BJ (cell line): ENCODE measurements around the gene ALOX12B. TPM values are rescaled to one million over a fixed set of nuclear protein-coding genes. Genes with fewer than 3 reads are reported as not detected.

Experiments used
- CTCF ChIA-PET: fragments of 350-600 bp; formaldehyde crosslinking; extraction: SDS; loops from one replicate; lab custom pipeline; 2021; ENCODE audit warnings: antibody characterized with exemption, inconsistent platforms; lab: Yijun Ruan, JAX
- POLR2A ChIA-PET: fragments of 300-600 bp; sonication (Branson Sonifier 250); formaldehyde crosslinking; extraction: SDS; loops from one replicate; lab custom pipeline; 2021; ENCODE audit warnings: antibody characterized with exemption; lab: Charles Lee
- DNase-seq: peaks from one replicate; pipeline ENCODE4 v3.0.0-alpha.2; 2011; ENCODE audit warnings: low read depth
- H3K27me3 ChIP-seq: 2 replicates; pipeline ENCODE4 v1.6.0; 2011; ENCODE audit warnings: low read length; ENCODE audit not compliant: control insufficient read depth, insufficient read depth
- H3K36me3 ChIP-seq: 2 replicates; pipeline ENCODE4 v1.5.1; 2011; ENCODE audit warnings: low read length; ENCODE audit not compliant: control insufficient read depth, insufficient read depth
- H3K4me3 ChIP-seq: 2 replicates; pipeline ENCODE4 v1.5.1; 2011; ENCODE audit warnings: low read depth, mild to moderate bottlenecking, control low read depth, low read length
- CTCF ChIP-seq: IDR thresholded peaks from 2 replicates; pipeline ENCODE4 v1.5.1; 2011; ENCODE audit warnings: low read depth, mild to moderate bottlenecking, control low read depth, inconsistent platforms, low read length, moderate library complexity; ENCODE audit not compliant: insufficient read depth
- polyA plus RNA-seq: library from polyadenylated mRNA; depleted of rRNA; stranded (reverse); fragments of >200 nt; gene quantifications from 2 replicates; pipeline ENCODE4 v1.2.3, GENCODE V29; 2011

ALOX12B gene
- polyA plus RNA-seq, 1 experiment: not detected

- no peak for DNase-seq
- H3K4me3 ChIP-seq: no peak overlapping the region
- H3K36me3 ChIP-seq: no peaks in the 10 kb centered on the region
- no peak for TF ChIP-seq CTCF
- ChIA-PET CTCF (interaction anchor here (0.8 to 6.4 kb wide), 12 partner anchors 10 to 710 kb away, joined by 3 to 72 read pairs (median 8); partner anchors contain the start of genes ALOX12B, ALOXE3 and HES7), POLR2A (no interaction called here)
- peaks cover 55% of the 10 kb centered on the region for H3K27me3 ChIP-seq
These were observed 12.4 kb downstream of the ALOX12B start for GRCh38 chr17:8075081-8075480.

- TF ChIP-seq CTCF: no peak
- Histone ChIP-seq H3K4me3 (no peak overlapping the region), H3K36me3 (no peaks in the 10 kb centered on the region), H3K27me3 (peaks cover 55% of the 10 kb centered on the region)
- ChIA-PET CTCF (interaction anchor here (0.7 to 6.4 kb wide), 26 partner anchors 10 to 711 kb away, joined by 3 to 72 read pairs (median 4); partner anchors contain the start of genes ALOX12B, ALOXE3, AURKB and HES7), POLR2A (no interaction called here)
- DNase-seq: no peak
These were observed 13.0 kb downstream of the ALOX12B start for GRCh38 chr17:8074554-8074953.

- H3K27me3 ChIP-seq: peaks cover 52% of the 10 kb centered on the region
- no peaks in the 10 kb centered on the region for H3K36me3 ChIP-seq
- DNase-seq: no peak
- POLR2A ChIA-PET: no interaction called here
- TF ChIP-seq CTCF: peak; percentile 94
- CTCF ChIA-PET: interaction anchor here (0.6 to 6.4 kb wide), 37 partner anchors 9 to 712 kb away, joined by 3 to 72 read pairs (median 4); partner anchors contain the start of genes ALOX12B, ALOXE3, AURKB and HES7
- H3K4me3 ChIP-seq: no peak overlapping the region
These were observed 13.7 kb downstream of the ALOX12B start for GRCh38 chr17:8073627-8074484.

GRCh38 chr17:8072729-8073461 lies 14.6 kb downstream of the ALOX12B start:
- CTCF ChIA-PET: interaction anchor here (0.8 to 6.4 kb wide), 25 partner anchors 8 to 287 kb away, joined by 3 to 72 read pairs (median 5); partner anchors contain the start of genes ALOX12B and ALOXE3
- POLR2A ChIA-PET: no interaction called here

More at GRCh38 chr17:8072729-8073461, 14.6 kb downstream of the ALOX12B start:
- DNase-seq: no peak
- H3K36me3 ChIP-seq: no peaks in the 10 kb centered on the region
- no peak overlapping the region for H3K4me3 ChIP-seq
- peaks cover 53% of the 10 kb centered on the region for H3K27me3 ChIP-seq
- no peak for TF ChIP-seq CTCF
